Neural progenitor cell (in vitro differentiated cells): ENCODE results near the gene ZNF485. TPM values are rescaled to one million over a fixed set of nuclear protein-coding genes. Genes with fewer than 3 reads are reported as not detected.

Experiments
- DNase-seq: peaks from one replicate; pipeline ENCODE4 v3.0.0-alpha.2; 2016; ENCODE audit warnings: low spot score
- H2AFZ ChIP-seq: fragments of 200-600 bp; sonication (generic); replicated peaks from 2 replicates; pipeline ENCODE4 v1.6.1; 2016; ENCODE audit warnings: antibody characterized with exemption
- H3F3A ChIP-seq: fragments of 200-600 bp; sonication (generic); 2 replicates; pipeline ENCODE4 v1.6.1; 2016; ENCODE audit warnings: antibody characterized with exemption, low read depth
- H3K27ac ChIP-seq: fragments of 200-600 bp; sonication (generic); 2 replicates; pipeline ENCODE4 v1.5.1; 2016; ENCODE audit warnings: mild to moderate bottlenecking
- H3K27me3 ChIP-seq: fragments of 200-600 bp; sonication (generic); 2 replicates; pipeline ENCODE4 v1.6.1; 2016; ENCODE audit warnings: mild to moderate bottlenecking, moderate library complexity
- H3K36me3 ChIP-seq: fragments of 200-600 bp; sonication (generic); 2 replicates; pipeline ENCODE4 v1.5.1; 2016
- H3K4me1 ChIP-seq: fragments of 200-600 bp; sonication (generic); 2 replicates; pipeline ENCODE4 v1.6.1; 2016; ENCODE audit warnings: mixed run types
- H3K4me2 ChIP-seq: fragments of 200-600 bp; sonication (generic); 2 replicates; pipeline ENCODE4 v1.6.1; 2016
- H3K4me3 ChIP-seq: fragments of 200-600 bp; sonication (generic); 2 replicates; pipeline ENCODE4 v1.5.1; 2016
- H3K79me2 ChIP-seq: fragments of 200-600 bp; sonication (generic); 2 replicates; pipeline ENCODE4 v1.6.1; 2016; ENCODE audit warnings: low read depth
- H3K9ac ChIP-seq: fragments of 200-600 bp; sonication (generic); 2 replicates; pipeline ENCODE4 v1.6.1; 2016
- H3K9me3 ChIP-seq: fragments of 200-600 bp; sonication (generic); 2 replicates; pipeline ENCODE4 v1.5.1; 2016; ENCODE audit warnings: low read depth
- H4K20me1 ChIP-seq: fragments of 200-600 bp; sonication (generic); 2 replicates; pipeline ENCODE4 v1.6.1; 2016; ENCODE audit warnings: low read depth
- H3K27ac Mint-ChIP-seq: 3 replicates; pipeline ENCODE4 v1.8.0; 2021; ENCODE audit warnings: mixed read lengths
- H3K27me3 Mint-ChIP-seq: 2 replicates; pipeline ENCODE4 v1.8.0; 2022; ENCODE audit warnings: low read depth, mild to moderate bottlenecking, inconsistent platforms, moderate library complexity, mixed read lengths; ENCODE audit not compliant: insufficient read depth
- H3K36me3 Mint-ChIP-seq: 3 replicates; pipeline ENCODE4 v1.8.0; 2021; ENCODE audit warnings: mixed read lengths
- H3K4me1 Mint-ChIP-seq: 3 replicates; pipeline ENCODE4 v1.8.0; 2021; ENCODE audit warnings: mixed read lengths
- H3K4me3 Mint-ChIP-seq: 3 replicates; pipeline ENCODE4 v1.8.0; 2021; ENCODE audit warnings: mild to moderate bottlenecking, moderate library complexity, mixed read lengths
- H3K9me3 Mint-ChIP-seq: 3 replicates; pipeline ENCODE4 v1.8.0; 2020; ENCODE audit warnings: mixed read lengths
- EZH2 ChIP-seq: fragments of 200-600 bp; sonication (generic); IDR thresholded peaks from 2 replicates; pipeline ENCODE4 v1.6.1; 2017; ENCODE audit warnings: antibody characterized with exemption, mild to moderate bottlenecking, moderate library complexity
- EZH2phosphoT487 ChIP-seq: fragments of 200-600 bp; sonication (generic); IDR thresholded peaks from 2 replicates; pipeline ENCODE4 v1.6.1; 2017; ENCODE audit warnings: antibody characterized with exemption
- total RNA-seq: library from RNA; depleted of rRNA; stranded (reverse); fragments of >200 nt; gene quantifications from 2 replicates; pipeline ENCODE4 v1.2.3, GENCODE V29; 2015; ENCODE audit warnings: low replicate concordance
- TF ChIP-seq, protein P1 (sequence below): fragments of 200-600 bp; sonication (generic); IDR thresholded peaks from 2 replicates; pipeline ENCODE4 v1.5.1; 2017; ENCODE audit warnings: antibody characterized with exemption, mild to moderate bottlenecking

The ZNF485 gene
- total RNA-seq, 1 donor from 2014 or later: 4.7 TPM

DNA sequence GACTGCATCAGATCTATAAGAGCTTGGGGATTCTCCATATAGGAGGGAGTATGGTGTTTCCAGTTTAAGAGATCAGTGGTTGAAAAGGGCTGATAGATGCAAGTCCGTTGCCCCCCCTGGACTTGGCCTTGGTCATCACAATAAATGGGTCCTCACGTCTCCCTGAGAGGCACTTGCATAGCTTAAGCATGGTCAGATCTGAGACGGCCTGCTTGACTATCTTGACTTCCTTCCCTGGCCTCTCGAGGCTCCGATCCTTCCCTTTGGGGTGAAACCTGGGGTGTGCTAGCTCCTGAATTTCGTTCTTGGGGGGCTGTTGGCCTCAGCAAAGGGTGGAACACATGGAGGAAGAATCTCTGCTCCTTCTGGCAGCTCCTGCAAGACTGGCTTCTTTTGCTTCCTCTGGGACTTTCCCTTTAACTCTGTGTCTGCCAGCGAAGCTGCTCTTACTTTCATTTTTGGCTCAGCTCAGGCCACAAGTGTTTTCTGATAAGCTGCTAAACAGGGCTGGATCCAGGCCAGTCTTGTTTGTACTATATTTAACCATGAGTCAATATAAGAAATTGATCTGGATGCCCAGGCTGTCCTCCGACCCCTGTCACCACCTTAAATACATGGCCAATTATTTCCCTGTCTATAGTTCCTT lies 11.2 kb upstream of the ZNF485 start:
- no peaks in the 10 kb centered on the region for H3F3A ChIP-seq
- Mint-ChIP-seq H3K9me3 (peaks cover 11% of the 10 kb centered on the region), H3K27me3 (peaks cover 4% of the 10 kb centered on the region), H3K4me1 (peaks cover 9% of the 10 kb centered on the region), H3K4me3 (no peak overlapping the region), H3K36me3 (no peaks in the 10 kb centered on the region), H3K27ac (peak overlapping the region; percentile 60)
- H3K9ac ChIP-seq: no peak overlapping the region
- H3K4me3 ChIP-seq: no peak overlapping the region
- no peak overlapping the region for H3K4me2 ChIP-seq
- DNase-seq: no peak
- no peaks in the 10 kb centered on the region for H3K79me2 ChIP-seq
- TF ChIP-seq, protein P1, sequence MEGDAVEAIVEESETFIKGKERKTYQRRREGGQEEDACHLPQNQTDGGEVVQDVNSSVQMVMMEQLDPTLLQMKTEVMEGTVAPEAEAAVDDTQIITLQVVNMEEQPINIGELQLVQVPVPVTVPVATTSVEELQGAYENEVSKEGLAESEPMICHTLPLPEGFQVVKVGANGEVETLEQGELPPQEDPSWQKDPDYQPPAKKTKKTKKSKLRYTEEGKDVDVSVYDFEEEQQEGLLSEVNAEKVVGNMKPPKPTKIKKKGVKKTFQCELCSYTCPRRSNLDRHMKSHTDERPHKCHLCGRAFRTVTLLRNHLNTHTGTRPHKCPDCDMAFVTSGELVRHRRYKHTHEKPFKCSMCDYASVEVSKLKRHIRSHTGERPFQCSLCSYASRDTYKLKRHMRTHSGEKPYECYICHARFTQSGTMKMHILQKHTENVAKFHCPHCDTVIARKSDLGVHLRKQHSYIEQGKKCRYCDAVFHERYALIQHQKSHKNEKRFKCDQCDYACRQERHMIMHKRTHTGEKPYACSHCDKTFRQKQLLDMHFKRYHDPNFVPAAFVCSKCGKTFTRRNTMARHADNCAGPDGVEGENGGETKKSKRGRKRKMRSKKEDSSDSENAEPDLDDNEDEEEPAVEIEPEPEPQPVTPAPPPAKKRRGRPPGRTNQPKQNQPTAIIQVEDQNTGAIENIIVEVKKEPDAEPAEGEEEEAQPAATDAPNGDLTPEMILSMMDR: no peak
- TF ChIP-seq EZH2: no peak
- no peak for TF ChIP-seq EZH2phosphoT487
- no peaks in the 10 kb centered on the region for H4K20me1 ChIP-seq
- H2AFZ ChIP-seq: no peak overlapping the region
- H3K27me3 ChIP-seq: no peaks in the 10 kb centered on the region
- no peaks in the 10 kb centered on the region for H3K9me3 ChIP-seq
- no peaks in the 10 kb centered on the region for H3K36me3 ChIP-seq
- no peak overlapping the region for H3K27ac ChIP-seq
- no peaks in the 10 kb centered on the region for H3K4me1 ChIP-seq

DNA sequence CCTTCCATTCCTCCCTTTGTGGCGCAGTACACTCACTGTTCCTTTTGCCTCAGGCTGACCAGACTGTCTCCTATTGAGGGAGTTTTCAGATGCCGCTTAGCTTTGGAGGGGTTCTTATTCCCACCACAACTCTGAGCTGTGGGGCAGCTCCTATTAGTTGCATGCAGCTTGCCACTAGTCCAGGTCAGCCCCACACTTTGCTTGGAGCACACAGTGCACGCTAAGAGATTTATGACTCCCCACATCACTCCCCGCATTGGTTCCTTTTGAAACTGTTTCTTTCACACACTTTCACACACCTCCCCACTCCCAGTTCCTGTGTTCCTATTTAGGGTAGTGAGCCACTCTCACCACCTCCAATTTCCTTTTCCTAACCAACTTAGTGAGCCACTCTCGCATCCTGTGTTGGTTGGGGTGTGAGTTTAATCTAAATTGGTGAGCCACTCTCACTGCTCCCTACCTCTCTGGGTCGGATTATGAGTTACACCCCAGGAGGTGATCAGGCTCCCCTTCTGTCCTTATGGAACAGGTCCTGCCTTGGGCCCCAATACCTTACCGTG lies 10.4 kb upstream of the ZNF485 start:
- H4K20me1 ChIP-seq: no peaks in the 10 kb centered on the region
- H3K4me2 ChIP-seq: no peak overlapping the region
- no peak overlapping the region for H3K4me3 ChIP-seq
- no peak overlapping the region for H3K27ac ChIP-seq
- peaks cover 11% of the 10 kb centered on the region for H3K9me3 Mint-ChIP-seq
- H3K27me3 Mint-ChIP-seq: peaks cover 4% of the 10 kb centered on the region
- no peaks in the 10 kb centered on the region for H3K9me3 ChIP-seq
- no peak for DNase-seq
- no peaks in the 10 kb centered on the region for H3K4me1 ChIP-seq
- H3K27ac Mint-ChIP-seq: no peak overlapping the region
- TF ChIP-seq EZH2 (no peak), EZH2phosphoT487 (no peak)
- TF ChIP-seq, protein P1: no peak
- H3K4me1 Mint-ChIP-seq: peaks cover 9% of the 10 kb centered on the region
- no peak overlapping the region for H3K9ac ChIP-seq
- H3K27me3 ChIP-seq: no peaks in the 10 kb centered on the region
- no peak overlapping the region for H2AFZ ChIP-seq
- H3K36me3 Mint-ChIP-seq: no peaks in the 10 kb centered on the region
- H3K79me2 ChIP-seq: no peaks in the 10 kb centered on the region
- no peaks in the 10 kb centered on the region for H3F3A ChIP-seq
- no peaks in the 10 kb centered on the region for H3K36me3 ChIP-seq
- no peak overlapping the region for H3K4me3 Mint-ChIP-seq

DNA sequence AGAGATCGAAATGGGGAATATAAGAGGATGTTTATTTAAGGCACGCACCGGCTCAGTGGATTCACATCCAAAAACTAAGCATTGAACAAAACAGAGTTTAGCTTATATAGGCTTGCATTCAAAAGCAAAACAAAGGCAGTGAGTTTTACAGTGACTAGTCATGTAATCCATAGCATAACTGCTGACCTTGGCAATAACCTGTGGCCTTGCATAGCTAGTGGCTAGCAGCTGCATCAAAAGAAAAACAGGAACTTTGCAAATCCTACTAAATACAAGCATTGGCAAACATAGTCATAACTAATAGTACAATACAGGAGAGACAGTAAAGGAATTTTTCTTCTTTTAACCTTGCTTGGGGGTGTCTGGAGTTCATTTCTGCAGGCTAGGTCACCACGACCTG lies 9.7 kb upstream of the ZNF485 start:
- no peaks in the 10 kb centered on the region for H3K4me1 ChIP-seq
- Mint-ChIP-seq H3K36me3 (no peaks in the 10 kb centered on the region), H3K4me1 (peaks cover 9% of the 10 kb centered on the region), H3K4me3 (no peak overlapping the region), H3K27me3 (peaks cover 4% of the 10 kb centered on the region), H3K27ac (no peak overlapping the region), H3K9me3 (peaks cover 11% of the 10 kb centered on the region)
- no peak overlapping the region for H3K9ac ChIP-seq
- H3K9me3 ChIP-seq: no peaks in the 10 kb centered on the region
- no peak overlapping the region for H3K27ac ChIP-seq
- H2AFZ ChIP-seq: no peak overlapping the region
- no peak overlapping the region for H3K4me2 ChIP-seq
- no peaks in the 10 kb centered on the region for H3K27me3 ChIP-seq
- H3K4me3 ChIP-seq: no peak overlapping the region
- no peaks in the 10 kb centered on the region for H3F3A ChIP-seq
- H3K79me2 ChIP-seq: no peaks in the 10 kb centered on the region
- H4K20me1 ChIP-seq: no peaks in the 10 kb centered on the region
- TF ChIP-seq, protein P1: no peak
- TF ChIP-seq EZH2 (no peak), EZH2phosphoT487 (no peak)
- H3K36me3 ChIP-seq: no peaks in the 10 kb centered on the region
- no peak for DNase-seq
